MCF 10A (cell line): ENCODE data around the gene LDLRAD4. TPM values are rescaled to one million over a fixed set of nuclear protein-coding genes. Genes with fewer than 3 reads are reported as not detected.

Experiments
- BruUV-seq: library from RNA; stranded (reverse); fragments of 400-500 nt; replicated peaks from 2 replicates; lab custom pipeline; 2021; lab: Mats Ljungman, UMichigan
- CTCF ChIA-PET: fragments of 300-600 bp; sonication (Branson Sonifier 250); formaldehyde crosslinking; extraction: SDS; loops from one replicate; lab custom pipeline; 2021; ENCODE audit warnings: antibody characterized with exemption, inconsistent platforms; lab: Yijun Ruan, JAX
- POLR2A ChIA-PET: fragments of 300-600, 350-650 bp; sonication (Branson Sonifier 250); formaldehyde crosslinking; extraction: SDS; loops from one replicate; lab custom pipeline; 2020; ENCODE audit warnings: antibody characterized with exemption, inconsistent platforms; lab: Yijun Ruan, JAX
- DNase-seq: peaks from one replicate; pipeline ENCODE4 v3.0.0-alpha.2; 2018; ENCODE audit not compliant: unreplicated experiment
- H3K27ac Mint-ChIP-seq: one replicate; pipeline ENCODE4 v1.8.0; 2022; ENCODE audit warnings: mild to moderate bottlenecking, low read depth, mixed read lengths; ENCODE audit not compliant: unreplicated experiment
- H3K27me3 Mint-ChIP-seq: one replicate; pipeline ENCODE4 v1.8.0; 2022; ENCODE audit warnings: mixed read lengths; ENCODE audit not compliant: insufficient read depth, unreplicated experiment
- H3K36me3 Mint-ChIP-seq: one replicate; pipeline ENCODE4 v1.8.0; 2022; ENCODE audit warnings: mild to moderate bottlenecking, moderate library complexity, mixed read lengths; ENCODE audit not compliant: insufficient read depth, unreplicated experiment
- H3K4me1 Mint-ChIP-seq: one replicate; pipeline ENCODE4 v1.8.0; 2022; ENCODE audit warnings: mixed read lengths; ENCODE audit not compliant: insufficient read depth, unreplicated experiment
- H3K4me3 Mint-ChIP-seq: one replicate; pipeline ENCODE4 v1.8.0; 2022; ENCODE audit warnings: mild to moderate bottlenecking, moderate library complexity, mixed read lengths; ENCODE audit not compliant: unreplicated experiment
- H3K9me3 Mint-ChIP-seq: one replicate; pipeline ENCODE4 v1.8.0; 2022; ENCODE audit warnings: mixed read lengths; ENCODE audit not compliant: unreplicated experiment
- CTCF ChIP-seq: fragments of 200-600 bp; IDR thresholded peaks from one replicate; pipeline ENCODE4 v1.8.0; 2022; ENCODE audit warnings: antibody characterized with exemption, mild to moderate bottlenecking; ENCODE audit not compliant: unreplicated experiment
- intact Hi-C: fragments of 100-400 bp; cut with micrococcal nuclease; formaldehyde crosslinking; loops from 2 replicates; pipeline ENCODE4 v1.14.1; 2022
- total RNA-seq: library from RNA; stranded (reverse); gene quantifications from 2 replicates; pipeline ENCODE4 v1.2.3, GENCODE V29; 2022

LDLRAD4 gene
- total RNA-seq, 1 experiment from 2014 or later: not detected

- Mint-ChIP-seq H3K36me3 (no peaks in the 10 kb centered on the region), H3K9me3 (peaks cover 12% of the 10 kb centered on the region), H3K4me1 (no peaks in the 10 kb centered on the region), H3K27me3 (no peaks in the 10 kb centered on the region), H3K4me3 (no peak overlapping the region), H3K27ac (no peak overlapping the region)
- ChIA-PET CTCF (no interaction called here), POLR2A (no interaction called here)
- intact Hi-C loops: no loop called here
- TF ChIP-seq CTCF: no peak
- no TSS peak for BruUV-seq
- DNase-seq: no peak
These were observed 171.1 kb downstream of the LDLRAD4 start for GRCh38 chr18:13389491-13390131.

GRCh38 chr18:13390196-13390595 is 171.6 kb downstream of the LDLRAD4 start:
- Mint-ChIP-seq H3K9me3 (peaks cover 10% of the 10 kb centered on the region), H3K4me1 (no peaks in the 10 kb centered on the region), H3K27me3 (no peaks in the 10 kb centered on the region), H3K27ac (no peak overlapping the region), H3K4me3 (no peak overlapping the region), H3K36me3 (no peaks in the 10 kb centered on the region)
- TF ChIP-seq CTCF: no peak
- intact Hi-C loops: no loop called here
- ChIA-PET CTCF (no interaction called here), POLR2A (no interaction called here)
- DNase-seq: no peak
- BruUV-seq: no TSS peak

- POLR2A ChIA-PET: no interaction called here
- intact Hi-C loops: no loop called here
- CTCF ChIA-PET: no interaction called here
- Mint-ChIP-seq H3K36me3 (no peaks in the 10 kb centered on the region), H3K4me3 (no peak overlapping the region), H3K4me1 (no peaks in the 10 kb centered on the region), H3K27ac (no peak overlapping the region), H3K9me3 (peaks cover 10% of the 10 kb centered on the region), H3K27me3 (no peaks in the 10 kb centered on the region)
- no TSS peak for BruUV-seq
- TF ChIP-seq CTCF: no peak
- no peak for DNase-seq
These were observed 172.2 kb downstream of the LDLRAD4 start for GRCh38 chr18:13390711-13391110.

- ChIA-PET CTCF (no interaction called here), POLR2A (no interaction called here)
- intact Hi-C loops: no loop called here
- Mint-ChIP-seq H3K9me3 (peaks cover 5% of the 10 kb centered on the region), H3K4me1 (no peaks in the 10 kb centered on the region), H3K4me3 (no peak overlapping the region), H3K27me3 (no peaks in the 10 kb centered on the region), H3K36me3 (no peaks in the 10 kb centered on the region), H3K27ac (no peak overlapping the region)
- no peak for TF ChIP-seq CTCF
- no peak for DNase-seq
- no TSS peak for BruUV-seq
These were observed 173.6 kb downstream of the LDLRAD4 start for GRCh38 chr18:13392029-13392750.
